HepG2 (cell line): ENCODE data around the gene NOP9. TPM values are rescaled to one million over a fixed set of nuclear protein-coding genes. Genes with fewer than 3 reads are reported as not detected.
A peak's percentile ranks its signal among the peaks of the same experiment; 100 is the strongest.

Experiments
- AGO2 ChIP-seq: fragments of 200-400 bp; formaldehyde crosslinking; optimal IDR thresholded peaks from 2 replicates; pipeline ENCODE3; 2017; ENCODE audit warnings: mild to moderate bottlenecking, low read depth, low read length, moderate library complexity
- E2F2 ChIP-seq: sonication (generic); formaldehyde crosslinking; IDR thresholded peaks from 2 replicates; pipeline ENCODE4 v1.4.0; 2020; ENCODE audit warnings: missing genetic modification reagents, borderline replicate concordance
- GABPA ChIP-seq, 2 experiments: IDR thresholded peaks; 2 replicates each; pipeline ENCODE4 v1.6.1; 2011 to 2016; ENCODE audit warnings: low read depth in 2 of 2, low read length in 1 of 2, missing biosample characterization in 1 of 2, missing genetic modification characterization in 1 of 2
- GATA4 ChIP-seq: sonication (generic); IDR thresholded peaks from 2 replicates; pipeline ENCODE4 v1.6.1; 2016; ENCODE audit warnings: antibody characterized with exemption, low read depth, borderline replicate concordance
- HDAC2 ChIP-seq: sonication (generic); formaldehyde crosslinking; IDR thresholded peaks from 2 replicates; pipeline ENCODE4 v1.4.0; 2020; ENCODE audit warnings: missing genetic modification reagents
- HOXA9 ChIP-seq: sonication (generic); formaldehyde crosslinking; IDR thresholded peaks from 2 replicates; pipeline ENCODE4 v1.8.1; 2022; ENCODE audit warnings: missing genetic modification reagents, mild to moderate bottlenecking, moderate library complexity, borderline replicate concordance
- NFE2 ChIP-seq: sonication (generic); formaldehyde crosslinking; IDR thresholded peaks from 2 replicates; pipeline ENCODE4 v1.4.0; 2020; ENCODE audit warnings: missing genetic modification reagents
- NRL ChIP-seq: sonication (generic); formaldehyde crosslinking; IDR thresholded peaks from 2 replicates; pipeline ENCODE4 v1.5.0; 2020; ENCODE audit warnings: missing genetic modification reagents, mild to moderate bottlenecking, moderate library complexity, borderline replicate concordance
- PITX1 ChIP-seq: sonication (generic); formaldehyde crosslinking; IDR thresholded peaks from 2 replicates; pipeline ENCODE4 v1.5.1; 2020; ENCODE audit warnings: mild to moderate bottlenecking, missing genetic modification reagents
- POLR2G ChIP-seq: fragments of 200-400 bp; formaldehyde crosslinking; IDR thresholded peaks from 2 replicates; pipeline ENCODE4 v1.6.1; 2018; ENCODE audit warnings: mild to moderate bottlenecking, low read depth, low read length, moderate library complexity
- SIX4 ChIP-seq: sonication (generic); formaldehyde crosslinking; IDR thresholded peaks from 2 replicates; pipeline ENCODE4 v1.4.0; 2020; ENCODE audit warnings: missing genetic modification reagents
- SMARCE1 ChIP-seq: fragments of 450-650 bp; IDR thresholded peaks from 2 replicates; pipeline ENCODE4 v1.6.1; 2017; ENCODE audit warnings: borderline replicate concordance
- TBX3 ChIP-seq: fragments of 450-650 bp; IDR thresholded peaks from 2 replicates; pipeline ENCODE4 v1.6.1; 2017; ENCODE audit warnings: antibody characterized with exemption, mild to moderate bottlenecking, inconsistent platforms, borderline replicate concordance
- TCF12 ChIP-seq, 2 experiments: fragments of 450-650 bp in 1 of 2; sonication (generic) in 1 of 2; formaldehyde crosslinking in 1 of 2; IDR thresholded peaks; 2 replicates each; pipeline versions ENCODE4 v1.6.1 to v1.8.0; 2017 to 2022; ENCODE audit warnings: antibody characterized with exemption in 1 of 2, mild to moderate bottlenecking in 1 of 2, missing genetic modification reagents in 1 of 2, moderate library complexity in 1 of 2
- ZBTB1 ChIP-seq: sonication (generic); formaldehyde crosslinking; IDR thresholded peaks from 2 replicates; pipeline ENCODE4 v1.4.0; 2020; ENCODE audit warnings: missing genetic modification reagents, borderline replicate concordance
- ZBTB7B ChIP-seq: sonication (generic); formaldehyde crosslinking; IDR thresholded peaks from 2 replicates; pipeline ENCODE4 v1.4.0; 2020; ENCODE audit warnings: missing genetic modification reagents
- ZFP36L1 ChIP-seq: sonication (generic); formaldehyde crosslinking; IDR thresholded peaks from 2 replicates; pipeline ENCODE4 v1.8.0; 2022; ENCODE audit warnings: mild to moderate bottlenecking, missing genetic modification reagents, moderate library complexity
- ZFP37 ChIP-seq: sonication (generic); formaldehyde crosslinking; IDR thresholded peaks from 2 replicates; pipeline ENCODE4 v1.4.0; 2020; ENCODE audit warnings: missing genetic modification reagents, borderline replicate concordance
- ZFYVE20 ChIP-seq: sonication (generic); formaldehyde crosslinking; IDR thresholded peaks from 2 replicates; pipeline ENCODE4 v1.8.0; 2023; ENCODE audit warnings: low read depth, mild to moderate bottlenecking, moderate library complexity, missing genetic modification reagents, borderline replicate concordance
- ZNF12 ChIP-seq: sonication (generic); formaldehyde crosslinking; IDR thresholded peaks from 2 replicates; pipeline ENCODE4 v1.5.0; 2020; ENCODE audit warnings: missing genetic modification reagents
- ZNF136 ChIP-seq: sonication (generic); formaldehyde crosslinking; IDR thresholded peaks from 2 replicates; pipeline ENCODE4 v1.8.1; 2022; ENCODE audit warnings: low read depth, mild to moderate bottlenecking, moderate library complexity, missing genetic modification reagents
- ZNF138 ChIP-seq: sonication (generic); formaldehyde crosslinking; IDR thresholded peaks from 2 replicates; pipeline ENCODE4 v1.5.0; 2020; ENCODE audit warnings: mild to moderate bottlenecking, low read depth, missing genetic modification reagents
- ZNF280D ChIP-seq: sonication (generic); formaldehyde crosslinking; IDR thresholded peaks from 2 replicates; pipeline ENCODE4 v1.5.1; 2020; ENCODE audit warnings: mild to moderate bottlenecking, missing genetic modification reagents
- ZNF567 ChIP-seq: sonication (generic); formaldehyde crosslinking; IDR thresholded peaks from 2 replicates; pipeline ENCODE4 v1.8.1; 2023; ENCODE audit warnings: mild to moderate bottlenecking, missing genetic modification reagents, borderline replicate concordance
- polyA plus RNA-seq, 8 experiments: library from polyadenylated mRNA; depleted of rRNA in 3 of 8; stranded (reverse) in 7 of 8; unstranded in 1 of 8; fragments of >200 nt; fragmentation: Illumina TruSeq in 4 of 8; extraction: Trizol in 4 of 8; gene quantifications; 2 replicates each; pipeline versions ENCODE4 v1.2.1 to v1.2.3, GENCODE V29; 2011 to 2016; ENCODE audit warnings: low read depth in 4 of 8, missing spikeins in 1 of 8, mixed read lengths in 1 of 8; ENCODE audit not compliant: insufficient read depth in 1 of 8
- total RNA-seq, 5 experiments: library from RNA; depleted of rRNA; stranded (reverse); fragments of >200 nt; fragmentation: Illumina TruSeq; extraction: Trizol; gene quantifications; 2 replicates each; pipeline ENCODE4 v1.2.3, GENCODE V29; 2016; ENCODE audit warnings: low read depth in 1 of 5

The NOP9 gene
- total and polyA plus RNA-seq, 2 of the 13 experiments (the other 11 are each of a cell fraction or from before 2014, with no cell fraction given), result 24.5 to 61.6 TPM

- TF ChIP-seq ZFP37 (CRISPR knock-in tag) (no peak), ZNF280D (no peak), NRL (CRISPR knock-in tag) (peak; percentile 25; the same call in 1 of the 2 replicates), ZNF12 (CRISPR knock-in tag) (no peak), E2F2 (no peak), NFE2 (CRISPR knock-in tag) (no peak), ZBTB1 (no peak), ZBTB7B (CRISPR knock-in tag) (no peak), PITX1 (CRISPR knock-in tag) (no peak), ZNF567 (CRISPR knock-in tag) (no peak), POLR2G (0 out of 2 replicates have a peak, but pooled peaks have one; percentile 4), HOXA9 (0 out of 2 replicates have a peak, but pooled peaks have one; percentile 40), GABPA (IDR thresholded peaks at IDR 0.05; ENCODE audit: low read depth, low read length) (no peak), GABPA (CRISPR knock-in tag; IDR thresholded peaks at IDR 0.05; ENCODE audit: low read depth) (no peak), GATA4 (no peak), TBX3 (0 out of 2 replicates have a peak, but pooled peaks have one; percentile 19), AGO2 (peak; percentile 27), HDAC2 (CRISPR knock-in tag) (no peak), ZNF136 (CRISPR knock-in tag) (no peak), SIX4 (CRISPR knock-in tag) (no peak), SMARCE1 (no peak), TCF12 (IDR thresholded peaks at IDR 0.05) (no peak), TCF12 (CRISPR knock-in tag; IDR thresholded peaks at IDR 0.05) (no peak), ZFP36L1 (no peak), ZNF138 (CRISPR knock-in tag) (no peak), ZFYVE20 (CRISPR knock-in tag) (no peak)
Measured at GRCh38 chr14:24254630-24255392, 44.8 kb upstream of the NOP9 start (continued).
